CD1c-positive myeloid dendritic cell (primary cell): ENCODE results near the gene RNF144A.

Experiments used
- DNase-seq: peaks from one replicate; pipeline ENCODE4 v3.0.0-alpha.2; 2016; ENCODE audit errors: extremely low spot score

The RNF144A gene

GRCh38 chr2:7022492-7023385, 105.5 kb downstream of the RNF144A start:
- no peak for DNase-seq

DNA sequence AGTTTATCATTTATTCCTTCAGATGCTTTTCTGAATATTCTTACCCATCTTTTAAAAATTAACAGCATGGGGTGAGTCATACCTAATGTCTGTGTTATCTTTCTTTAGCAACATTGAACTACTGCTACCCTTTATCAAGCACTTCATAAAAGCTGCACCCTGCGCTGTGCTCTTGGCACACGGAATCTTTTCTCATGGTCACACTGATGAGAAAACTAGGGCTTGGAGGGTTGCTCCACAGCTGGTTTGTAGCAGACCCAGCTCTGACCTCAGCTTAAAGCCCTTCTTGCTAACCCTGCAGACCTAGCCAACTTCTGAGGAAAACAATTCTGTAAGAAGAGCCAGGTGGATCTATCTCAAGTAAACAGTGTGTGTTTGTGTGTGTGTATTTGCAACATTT, 106.3 kb downstream of the RNF144A start:
- DNase-seq = no peak

- no peak for DNase-seq
Observed at GRCh38 chr2:7024261-7024660, 107.0 kb downstream of the RNF144A start.

GRCh38 chr2:7025082-7025481, 107.9 kb downstream of the RNF144A start:
- no peak for DNase-seq

DNA sequence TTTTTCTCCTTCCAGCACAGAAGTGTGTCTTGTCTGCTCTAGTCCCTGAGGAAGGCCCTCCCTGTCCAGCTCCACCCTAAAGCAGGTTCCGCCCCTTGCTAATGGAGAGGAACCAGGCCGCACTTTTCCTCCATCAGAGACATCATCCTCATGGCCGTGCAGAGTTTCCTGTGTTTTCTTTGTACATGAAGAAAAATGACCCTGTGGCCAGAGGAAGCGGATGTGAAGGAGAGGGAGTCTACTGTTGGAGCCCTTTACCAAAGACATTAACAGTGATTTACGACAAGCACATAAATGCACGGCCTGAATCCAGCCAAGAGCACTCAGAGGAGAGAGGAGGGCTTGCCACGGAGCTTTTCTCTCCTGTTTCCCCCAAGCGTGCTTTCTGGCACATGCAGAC, 109.5 kb downstream of the RNF144A start:
- DNase-seq = no peak

GRCh38 chr2:7027411-7027810, 110.2 kb downstream of the RNF144A start:
- DNase-seq = no peak

- DNase-seq = no peak
Observed at GRCh38 chr2:7027956-7028655, 110.9 kb downstream of the RNF144A start.

- peak; percentile 22 for DNase-seq
Observed at GRCh38 chr2:7028846-7029245, 111.6 kb downstream of the RNF144A start.

DNA sequence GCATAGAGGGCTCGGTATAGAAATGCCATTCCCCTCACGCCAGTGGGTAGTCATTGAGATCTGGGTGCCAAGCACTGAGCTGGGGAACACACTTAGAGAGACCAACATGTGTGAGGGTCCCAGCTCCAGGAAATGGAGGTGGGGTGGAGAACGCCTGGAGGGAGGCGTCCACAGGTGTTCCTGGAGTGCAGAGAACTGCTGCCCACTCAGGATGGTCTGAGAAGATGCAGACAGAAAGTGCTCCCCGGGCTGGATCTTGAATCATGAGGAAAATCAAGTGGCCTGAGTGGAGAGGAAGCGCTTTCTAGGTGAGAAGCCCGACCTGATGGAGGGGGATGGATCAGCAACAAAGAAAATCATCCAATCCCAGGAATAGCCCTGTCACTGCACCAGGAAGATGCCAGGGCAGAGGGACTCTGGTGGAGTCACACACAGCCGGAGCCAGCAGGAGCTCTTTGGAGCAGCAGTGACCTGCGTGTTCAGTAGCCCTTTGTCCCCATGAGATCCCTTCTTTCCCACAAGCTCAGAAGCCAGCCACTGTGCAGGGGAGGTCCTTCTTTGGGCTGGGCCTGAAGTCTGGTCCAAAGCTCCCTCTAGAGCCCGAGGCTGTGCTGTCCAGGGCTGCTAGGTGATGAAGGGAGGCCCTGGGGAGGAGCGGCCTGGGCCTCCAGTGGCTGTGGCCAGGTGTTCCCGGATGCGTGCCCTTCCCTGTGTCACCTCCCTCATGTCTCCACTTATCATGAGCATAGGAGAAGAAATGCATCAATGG, 112.3 kb downstream of the RNF144A start:
- no peak for DNase-seq

GRCh38 chr2:7030810-7031209, 113.6 kb downstream of the RNF144A start:
- DNase-seq = no peak

DNA sequence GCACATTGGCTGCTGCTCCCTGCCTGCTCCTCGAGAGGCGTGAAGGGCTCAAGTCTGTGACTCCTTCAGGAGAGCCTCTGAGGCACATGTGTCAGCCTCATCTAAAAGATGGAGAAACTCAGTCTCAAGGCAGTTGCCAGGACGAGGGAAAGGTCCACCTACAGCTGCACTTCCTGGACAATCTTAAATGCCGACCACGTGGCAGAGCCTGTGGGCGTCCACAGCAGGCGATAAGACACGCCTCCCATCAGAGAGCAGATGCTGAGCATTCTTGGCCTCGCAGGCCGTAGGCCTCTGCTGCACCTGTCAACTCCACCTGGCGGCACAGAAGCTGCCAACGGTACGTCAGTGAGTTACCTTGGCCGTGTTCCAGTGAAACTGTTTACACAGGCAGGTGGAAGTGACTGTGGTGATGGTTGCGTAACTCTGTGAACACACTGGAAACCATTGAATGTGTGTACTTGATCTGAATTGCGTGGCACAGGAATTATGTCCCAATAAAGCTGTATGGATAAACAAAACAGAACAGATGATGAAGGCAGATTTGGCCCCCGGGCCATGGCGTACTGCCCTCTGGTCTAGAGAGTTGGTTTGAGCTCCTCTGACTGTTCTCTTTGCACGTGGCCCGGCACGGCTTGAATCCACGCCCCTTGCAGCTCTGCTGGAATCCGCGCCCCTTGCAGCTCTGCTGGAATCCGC, 114.5 kb downstream of the RNF144A start:
- DNase-seq = peak; percentile 48

DNA sequence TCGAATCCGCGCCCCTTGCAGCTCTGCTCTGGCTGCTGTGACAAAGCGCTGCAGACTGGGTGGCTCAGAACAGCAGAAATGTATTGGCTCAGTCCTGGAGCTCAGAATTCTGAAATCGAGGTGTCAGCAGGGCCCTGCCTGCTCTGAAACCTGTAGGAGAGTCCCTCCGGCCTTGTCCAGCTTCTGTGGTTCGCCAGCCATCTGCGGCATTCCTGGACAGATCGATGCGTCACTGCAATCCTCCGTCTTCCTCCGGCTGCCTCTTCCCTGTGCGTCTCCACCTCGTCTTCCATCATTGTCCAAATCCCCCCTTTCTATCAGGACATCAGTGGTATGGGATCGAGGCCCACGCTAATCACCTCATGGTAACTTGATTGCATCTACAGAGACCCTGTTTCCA, 115.2 kb downstream of the RNF144A start:
- no peak for DNase-seq

GRCh38 chr2:7033136-7033960, 116.1 kb downstream of the RNF144A start:
- no peak for DNase-seq

DNA sequence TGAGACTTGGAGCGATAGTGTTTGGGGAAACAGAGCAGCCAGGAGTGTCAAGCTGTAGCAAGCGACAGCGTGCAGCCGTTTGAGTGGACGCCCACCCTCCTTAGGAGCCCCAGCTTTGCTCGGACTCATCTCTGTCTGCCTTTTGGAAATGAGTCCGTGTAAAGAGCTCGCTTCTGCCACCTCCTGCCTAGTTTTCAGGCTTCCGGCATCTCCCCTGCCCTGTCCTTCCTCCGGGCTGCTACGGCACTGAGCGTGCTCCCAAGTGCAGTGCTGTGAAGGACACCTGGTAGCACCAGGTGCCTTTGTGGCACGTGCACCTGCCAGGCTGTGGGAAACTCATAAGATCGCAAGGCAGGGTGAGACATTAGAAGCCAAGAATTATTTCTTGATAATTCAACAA, 117.1 kb downstream of the RNF144A start:
- DNase-seq = no peak

DNA sequence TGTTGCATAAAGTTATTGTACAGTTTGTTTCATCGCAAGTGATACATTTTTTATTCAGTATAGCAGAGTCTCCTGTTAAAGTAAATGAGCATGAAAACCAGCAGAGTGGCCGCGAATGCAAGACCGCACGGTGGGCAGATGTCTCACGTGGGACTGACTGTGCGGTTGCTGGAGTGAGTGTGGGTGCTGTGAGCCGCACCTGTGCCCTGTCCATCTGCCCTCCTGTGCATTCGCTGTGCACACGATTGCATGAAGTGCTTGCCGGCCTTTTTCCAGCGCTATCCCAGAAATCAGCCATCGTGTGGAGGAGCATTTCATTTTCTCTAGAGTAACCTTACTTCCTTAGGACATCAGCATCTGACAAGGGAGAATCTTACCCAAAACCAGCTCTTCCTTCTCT, 118.7 kb downstream of the RNF144A start:
- no peak for DNase-seq

DNA sequence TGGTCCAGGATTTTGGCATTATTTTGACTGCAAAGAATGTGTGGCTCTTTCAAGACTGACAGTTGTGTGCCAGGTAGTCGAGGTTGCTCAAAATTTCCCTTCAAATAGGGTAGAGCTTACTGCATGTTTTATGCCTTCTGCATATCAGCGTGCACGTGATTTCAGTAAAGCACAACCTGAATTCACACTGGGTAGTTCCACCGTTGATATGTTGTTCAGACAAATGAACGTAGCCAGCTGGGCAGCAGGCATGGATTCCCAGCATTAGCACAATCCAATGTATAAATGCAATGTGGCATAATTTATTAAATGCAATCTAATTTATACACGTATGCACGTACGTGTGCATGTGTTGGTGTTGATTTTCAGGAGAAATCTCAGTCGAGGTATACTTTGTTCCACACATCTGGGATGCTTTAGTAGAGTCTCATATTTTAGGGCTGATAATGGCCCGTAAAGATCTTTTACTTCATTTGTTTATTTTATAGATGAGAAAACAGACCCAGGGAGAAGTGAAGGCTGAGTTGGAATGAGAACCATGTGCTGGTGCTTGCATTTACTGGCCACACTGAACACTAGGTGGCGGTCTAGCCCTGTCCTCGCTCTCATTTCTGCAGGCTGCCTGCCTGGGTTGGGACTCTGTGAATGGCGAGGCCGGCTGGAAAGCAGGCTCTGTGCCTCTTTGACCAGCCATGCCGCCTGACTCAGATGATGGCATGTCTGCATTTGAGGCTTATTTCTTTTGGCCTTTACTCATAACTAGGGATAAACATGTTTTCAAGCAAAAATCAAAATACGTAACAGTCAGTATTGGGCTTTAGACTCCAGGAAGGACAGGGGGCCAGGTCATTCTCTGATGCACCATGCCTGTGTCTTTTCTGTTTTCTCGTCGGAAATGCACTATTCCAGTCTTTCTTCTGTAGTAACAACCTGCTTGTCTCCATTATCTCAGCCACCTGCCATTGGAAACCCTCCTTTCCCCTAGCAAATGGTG, 120.4 kb downstream of the RNF144A start:
- peak; percentile 70 for DNase-seq

DNA sequence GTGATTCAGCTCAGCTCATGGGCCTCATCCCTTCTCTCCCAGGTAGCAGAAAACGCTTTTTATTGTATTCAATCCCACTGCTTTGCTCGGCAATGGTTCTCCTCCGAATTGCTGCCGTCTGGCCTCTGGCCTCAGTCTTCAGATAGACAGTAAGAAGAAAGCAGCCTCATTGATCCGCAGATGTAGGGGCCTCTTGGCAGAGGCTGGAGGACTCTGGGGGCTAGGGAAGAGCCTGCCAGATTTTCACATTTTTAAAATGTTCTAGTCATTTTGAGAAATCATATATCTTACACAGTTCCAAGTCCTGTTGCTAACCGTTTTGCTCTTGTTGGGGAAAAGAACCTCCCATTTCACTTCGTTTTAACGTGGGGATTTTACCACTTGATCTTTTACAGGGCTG, 123.3 kb downstream of the RNF144A start:
- DNase-seq = no peak

- no peak for DNase-seq
Observed at GRCh38 chr2:7041421-7041820, 124.2 kb downstream of the RNF144A start.

DNA sequence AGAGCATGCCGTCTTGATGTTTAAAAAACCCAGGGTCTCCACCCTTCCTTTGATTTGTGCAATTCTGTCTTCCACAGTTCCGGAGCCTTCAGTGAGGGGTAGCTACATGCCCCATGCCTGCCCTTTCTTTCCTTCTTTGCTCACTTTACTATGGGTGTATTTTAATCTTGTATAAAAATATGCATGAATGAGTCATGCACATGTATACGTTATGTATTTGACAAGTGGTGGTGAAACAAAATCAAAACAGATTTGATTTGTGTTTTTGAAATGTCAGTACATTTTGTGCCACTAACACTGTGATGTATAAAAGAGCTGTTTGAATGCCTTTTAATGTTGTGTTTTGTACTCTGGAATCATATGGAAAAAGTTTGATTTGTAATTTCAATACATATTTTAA, 126.5 kb downstream of the RNF144A start:
- DNase-seq = no peak
